RWPE1 (cell line): ENCODE results near the gene OXTR.

Source experiments
- CTCF ChIA-PET: fragments of 350-600 bp; sonication (Branson Sonifier 250); formaldehyde crosslinking; extraction: SDS; loops from one replicate; lab custom pipeline; 2021; lab: Yijun Ruan, JAX
- POLR2A ChIA-PET: fragments of 400-600 bp; formaldehyde crosslinking; extraction: SDS; loops from one replicate; lab custom pipeline; 2020; ENCODE audit warnings: antibody characterized with exemption; ENCODE audit not compliant: low non-redundant PET; lab: Yijun Ruan, JAX
- DNase-seq: peaks from one replicate; pipeline ENCODE4 v3.0.0; 2012; ENCODE audit warnings: low spot score
- H3K27ac ChIP-seq: fragments of 450-650 bp; 2 replicates; pipeline ENCODE4 v1.5.1; 2017
- TF ChIP-seq, protein P1 (sequence below): fragments of 450-650 bp; conservative IDR thresholded peaks from 2 replicates; pipeline ENCODE4 v1.5.1; 2017; ENCODE audit warnings: low read depth, mild to moderate bottlenecking

OXTR gene

DNA sequence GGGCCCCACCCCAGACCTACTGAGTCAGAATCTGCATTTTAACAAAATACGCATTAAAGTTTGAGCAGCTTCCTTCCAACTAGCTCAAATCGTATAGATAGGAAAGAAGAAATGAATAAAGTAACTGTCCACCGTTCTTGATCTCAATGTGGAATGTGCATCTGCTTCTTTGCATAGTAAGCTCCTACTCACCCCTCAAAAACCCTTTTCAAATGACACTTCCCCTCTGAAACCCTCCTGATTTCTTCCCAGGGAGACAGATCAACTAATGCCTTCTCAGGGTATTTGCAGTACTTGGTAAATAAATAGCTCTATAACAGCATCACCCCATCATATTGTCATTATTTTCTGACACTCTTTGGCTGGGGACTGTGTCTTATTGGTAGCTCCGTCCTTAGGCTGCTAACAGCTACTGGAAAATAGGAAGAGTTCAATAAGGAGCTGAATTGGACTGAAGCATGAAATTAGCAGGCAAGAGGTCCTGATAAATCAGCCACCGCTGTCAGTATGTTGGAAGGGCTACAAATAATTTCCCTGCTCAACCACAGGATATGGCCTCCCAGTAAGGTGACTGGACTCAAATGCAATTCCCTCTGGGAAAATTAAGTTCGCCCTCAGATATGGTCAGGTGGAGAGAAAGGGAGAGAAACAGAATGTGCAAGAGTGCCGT lies 10.2 kb downstream of the OXTR start:
- DNase-seq = no peak
- POLR2A ChIA-PET = interaction anchor here (0.5 kb wide), 1 partner anchor 10 kb away, joined by 3 read pairs; the partner anchor contains the start of gene OXTR
- no peak overlapping the region; the same call in 1 of the 2 replicates for H3K27ac ChIP-seq
- CTCF ChIA-PET = interaction anchor here (1.4 kb wide), 1 partner anchor 10 kb away, joined by 3 read pairs; the partner anchor contains the start of gene OXTR
- TF ChIP-seq, protein P1, sequence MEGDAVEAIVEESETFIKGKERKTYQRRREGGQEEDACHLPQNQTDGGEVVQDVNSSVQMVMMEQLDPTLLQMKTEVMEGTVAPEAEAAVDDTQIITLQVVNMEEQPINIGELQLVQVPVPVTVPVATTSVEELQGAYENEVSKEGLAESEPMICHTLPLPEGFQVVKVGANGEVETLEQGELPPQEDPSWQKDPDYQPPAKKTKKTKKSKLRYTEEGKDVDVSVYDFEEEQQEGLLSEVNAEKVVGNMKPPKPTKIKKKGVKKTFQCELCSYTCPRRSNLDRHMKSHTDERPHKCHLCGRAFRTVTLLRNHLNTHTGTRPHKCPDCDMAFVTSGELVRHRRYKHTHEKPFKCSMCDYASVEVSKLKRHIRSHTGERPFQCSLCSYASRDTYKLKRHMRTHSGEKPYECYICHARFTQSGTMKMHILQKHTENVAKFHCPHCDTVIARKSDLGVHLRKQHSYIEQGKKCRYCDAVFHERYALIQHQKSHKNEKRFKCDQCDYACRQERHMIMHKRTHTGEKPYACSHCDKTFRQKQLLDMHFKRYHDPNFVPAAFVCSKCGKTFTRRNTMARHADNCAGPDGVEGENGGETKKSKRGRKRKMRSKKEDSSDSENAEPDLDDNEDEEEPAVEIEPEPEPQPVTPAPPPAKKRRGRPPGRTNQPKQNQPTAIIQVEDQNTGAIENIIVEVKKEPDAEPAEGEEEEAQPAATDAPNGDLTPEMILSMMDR = no peak

DNA sequence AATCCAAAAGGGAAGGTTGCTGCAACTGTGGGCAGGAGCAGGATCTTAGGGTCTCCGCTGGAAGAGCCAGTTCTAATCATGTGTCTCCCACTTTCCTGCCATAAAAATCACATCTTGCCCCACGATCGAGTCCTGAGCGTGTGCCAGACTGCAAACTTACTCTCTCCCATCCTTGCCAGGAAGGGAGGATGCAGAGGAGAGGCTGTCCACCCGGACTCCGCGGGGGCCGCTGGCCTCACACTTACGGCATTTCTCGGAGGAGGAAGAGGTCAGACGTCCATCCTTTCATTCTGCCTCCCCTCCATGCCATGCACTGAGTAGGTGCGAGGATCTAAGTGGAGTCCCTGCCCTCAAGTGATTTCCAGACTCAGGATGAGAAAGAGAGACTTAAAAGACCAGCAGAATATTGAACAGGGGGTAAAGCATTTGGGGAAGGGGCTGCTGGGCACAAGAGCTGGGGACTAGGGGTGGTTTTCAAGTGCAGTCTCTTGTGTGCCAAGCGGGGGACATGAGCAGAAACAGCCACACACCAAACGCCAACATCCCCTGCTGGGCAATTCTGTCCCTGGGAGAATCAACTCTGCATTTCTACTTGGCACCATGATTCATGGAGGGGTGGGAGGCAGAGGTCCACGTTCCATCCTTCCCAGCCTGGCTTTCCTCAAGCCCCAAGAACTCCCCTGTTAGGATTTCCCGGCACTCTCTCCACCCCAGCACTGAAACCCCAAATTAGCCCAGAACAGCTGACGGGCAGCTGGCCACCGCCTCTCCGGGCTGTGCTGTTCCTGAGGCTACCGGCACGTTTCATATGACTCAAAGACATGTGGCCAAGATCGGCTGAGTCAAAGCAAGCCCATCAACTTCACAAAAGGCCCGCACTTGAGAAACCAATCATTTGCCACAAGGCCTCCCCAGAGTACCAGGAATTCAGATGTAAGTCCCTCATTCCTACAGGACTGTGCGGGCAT lies 11.6 kb downstream of the OXTR start:
- ChIA-PET POLR2A (no interaction called here), CTCF (no interaction called here)
- no peak overlapping the region for H3K27ac ChIP-seq
- TF ChIP-seq, protein P1 = no peak
- DNase-seq = peak; percentile 50

DNA sequence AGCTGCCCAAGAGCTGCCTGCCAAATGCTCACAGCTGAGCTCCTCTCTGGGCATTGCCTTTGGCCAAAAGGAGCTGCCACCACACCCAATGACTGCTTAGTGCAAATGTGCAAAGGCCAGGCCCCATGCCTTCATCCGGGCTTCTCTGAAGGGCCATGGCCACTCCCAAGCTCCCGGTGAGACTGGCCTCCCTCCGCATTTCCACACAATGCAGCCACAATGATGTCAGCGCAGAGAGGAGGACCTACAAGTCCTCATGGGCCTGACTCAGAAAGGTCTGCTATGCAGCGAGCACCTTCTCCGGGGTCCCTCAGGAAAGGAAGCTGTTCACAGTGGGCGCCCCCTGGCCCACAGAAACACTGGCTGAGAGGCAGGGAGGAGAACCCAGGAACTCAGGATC lies 12.7 kb downstream of the OXTR start:
- CTCF ChIA-PET = no interaction called here
- POLR2A ChIA-PET = no interaction called here
- H3K27ac ChIP-seq = no peak overlapping the region
- no peak for DNase-seq
- TF ChIP-seq, protein P1 = no peak

DNA sequence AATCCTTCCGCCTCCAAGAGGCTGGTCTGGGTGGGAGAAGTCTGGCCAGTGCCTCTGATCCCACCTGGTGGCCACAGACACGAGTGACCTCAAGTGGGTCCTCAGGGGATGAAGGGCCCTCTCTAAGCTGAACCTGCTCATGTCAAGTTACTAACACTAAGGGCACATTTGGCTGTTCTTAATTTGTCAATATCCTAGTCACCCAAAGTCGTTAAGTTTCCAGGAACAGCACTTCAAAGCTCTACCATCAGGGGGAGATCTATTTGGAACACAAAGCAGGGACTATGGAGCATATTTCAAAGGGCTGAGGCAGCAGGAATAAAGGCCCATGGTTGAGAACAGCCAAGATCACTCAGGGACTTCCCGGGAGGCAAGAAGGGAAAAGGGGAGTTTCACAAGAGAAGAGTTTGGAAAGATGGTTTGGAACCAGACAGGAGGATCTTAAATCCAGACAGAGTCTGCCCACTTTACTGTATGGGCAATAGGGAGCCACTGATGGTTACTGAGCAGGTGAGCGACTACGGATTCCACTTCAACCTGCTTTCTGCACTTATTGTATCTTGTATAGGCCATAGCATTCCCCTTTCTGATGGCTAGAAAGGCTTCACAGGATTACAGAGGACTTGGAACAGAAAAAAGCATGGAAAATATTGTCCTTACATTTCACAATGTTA lies 13.7 kb downstream of the OXTR start:
- H3K27ac ChIP-seq = no peak overlapping the region
- DNase-seq = no peak
- CTCF ChIA-PET = no interaction called here
- POLR2A ChIA-PET = no interaction called here
- TF ChIP-seq, protein P1 = no peak

DNA sequence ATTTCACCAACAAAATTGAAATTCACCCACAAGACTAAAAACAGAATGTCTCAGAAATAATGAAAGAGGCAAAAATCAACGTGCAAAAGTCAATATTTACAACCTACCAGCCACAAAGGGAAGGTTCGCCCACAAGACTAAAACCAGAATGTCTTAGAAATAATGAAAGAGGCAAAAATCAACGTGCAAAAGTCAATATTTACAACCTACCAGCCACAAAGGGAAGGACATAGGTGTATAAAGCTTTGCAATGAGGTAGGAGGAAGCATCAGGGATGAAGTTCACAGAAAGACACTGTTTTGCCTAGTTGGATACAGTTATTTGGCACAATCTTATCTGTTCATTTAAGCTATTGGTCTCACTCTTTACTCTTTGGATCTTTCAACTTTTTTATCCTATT lies 14.3 kb downstream of the OXTR start:
- ChIA-PET CTCF (no interaction called here), POLR2A (no interaction called here)
- TF ChIP-seq, protein P1 = no peak
- no peak overlapping the region for H3K27ac ChIP-seq
- no peak for DNase-seq

DNA sequence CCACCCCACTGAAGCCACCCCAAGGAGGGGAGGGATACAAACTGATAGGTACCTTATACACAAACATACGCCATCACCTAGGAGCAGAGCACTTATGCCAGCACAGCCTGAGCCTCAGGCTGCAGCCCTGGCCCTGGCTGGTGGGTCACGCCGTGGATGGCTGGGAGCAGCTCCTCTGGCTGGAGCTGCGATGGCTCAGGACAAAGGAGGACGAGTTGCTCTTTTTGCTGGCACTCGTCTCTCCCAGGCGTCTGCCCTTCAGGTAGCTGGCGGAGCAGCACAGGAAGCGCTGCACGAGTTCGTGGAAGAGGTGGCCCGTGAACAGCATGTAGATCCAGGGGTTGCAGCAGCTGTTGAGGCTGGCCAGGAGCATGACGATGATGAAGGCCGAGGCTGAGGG lies 16.6 kb downstream of the OXTR start:
- TF ChIP-seq, protein P1 = no peak
- CTCF ChIA-PET = no interaction called here
- no peak overlapping the region for H3K27ac ChIP-seq
- DNase-seq = no peak
- POLR2A ChIA-PET = no interaction called here
